ENCODE measurements around the gene MAST2.
"Not testable (repeated sequence)": the region's sequence is repeated elsewhere in the genome, so short reads cannot be mapped to it uniquely, and the experiment has no call there.

Gene MAST2

GRCh38 chr1:45862008-45862407 is 58.6 kb downstream of the MAST2 start:
- no peak for DNase-seq

GRCh38 chr1:45863218-45863617 is 59.8 kb downstream of the MAST2 start:
- no peak for DNase-seq

GRCh38 chr1:45864167-45865106 is 61.0 kb downstream of the MAST2 start:
- no peak for DNase-seq

GRCh38 chr1:45867697-45868348 is 64.4 kb downstream of the MAST2 start:
- DNase-seq, result no peak

GRCh38 chr1:45868861-45869260 is 65.4 kb downstream of the MAST2 start:
- no peak for DNase-seq

DNA sequence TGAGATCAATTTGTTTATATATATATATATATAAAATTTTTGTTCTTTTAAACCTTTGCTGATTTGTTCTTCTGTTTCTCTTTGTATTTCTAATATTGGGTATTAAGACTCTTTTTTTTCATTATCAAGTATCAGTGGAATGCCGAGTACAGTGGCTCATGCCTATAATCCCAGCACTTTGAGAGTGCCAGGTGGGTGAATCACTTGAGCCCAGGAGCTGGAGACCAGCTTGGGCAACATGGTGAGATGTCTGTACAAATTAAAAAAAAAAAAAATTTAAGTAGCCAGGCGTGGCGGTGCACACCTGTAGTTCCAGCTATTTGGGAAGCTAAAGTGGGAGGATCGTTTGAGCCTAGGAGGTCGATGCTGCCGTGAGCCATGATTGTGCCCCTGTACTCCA is 67.1 kb downstream of the MAST2 start:
- no peak for DNase-seq

DNA sequence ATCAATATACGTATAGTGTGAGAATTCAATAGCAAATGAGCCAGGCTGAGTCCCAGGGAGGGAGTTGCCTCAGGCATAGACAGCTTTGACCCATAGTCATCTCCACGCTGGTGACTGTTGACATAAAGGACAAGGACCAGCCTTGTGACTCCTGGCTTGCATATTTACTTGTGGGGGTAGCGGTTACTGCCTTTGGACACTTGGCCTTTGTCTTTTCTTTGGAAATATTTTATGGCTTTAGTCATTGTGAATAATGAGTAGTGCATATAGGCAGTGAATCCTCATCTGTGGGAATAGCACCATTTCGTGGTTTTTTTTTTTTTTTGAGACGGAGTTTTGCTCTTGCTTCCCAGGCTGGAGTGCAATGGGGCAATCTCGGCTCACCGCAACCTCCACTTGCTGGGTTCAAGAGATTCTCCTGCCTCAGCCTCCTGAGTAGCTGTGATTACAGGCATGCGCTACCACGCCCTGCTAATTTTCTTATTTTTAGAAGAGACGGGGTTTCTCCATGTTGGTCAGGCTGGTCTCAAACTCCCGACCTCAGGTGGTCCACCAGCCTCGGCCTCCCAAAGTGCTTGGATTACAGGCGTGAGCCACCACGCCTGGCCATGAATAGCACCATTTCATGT is 68.9 kb downstream of the MAST2 start:
- DNase-seq, result not testable (repeated sequence)

GRCh38 chr1:45876000-45876617 is 72.7 kb downstream of the MAST2 start:
- DNase-seq, result no peak

GRCh38 chr1:45877264-45877663 is 73.9 kb downstream of the MAST2 start:
- no peak for DNase-seq

DNA sequence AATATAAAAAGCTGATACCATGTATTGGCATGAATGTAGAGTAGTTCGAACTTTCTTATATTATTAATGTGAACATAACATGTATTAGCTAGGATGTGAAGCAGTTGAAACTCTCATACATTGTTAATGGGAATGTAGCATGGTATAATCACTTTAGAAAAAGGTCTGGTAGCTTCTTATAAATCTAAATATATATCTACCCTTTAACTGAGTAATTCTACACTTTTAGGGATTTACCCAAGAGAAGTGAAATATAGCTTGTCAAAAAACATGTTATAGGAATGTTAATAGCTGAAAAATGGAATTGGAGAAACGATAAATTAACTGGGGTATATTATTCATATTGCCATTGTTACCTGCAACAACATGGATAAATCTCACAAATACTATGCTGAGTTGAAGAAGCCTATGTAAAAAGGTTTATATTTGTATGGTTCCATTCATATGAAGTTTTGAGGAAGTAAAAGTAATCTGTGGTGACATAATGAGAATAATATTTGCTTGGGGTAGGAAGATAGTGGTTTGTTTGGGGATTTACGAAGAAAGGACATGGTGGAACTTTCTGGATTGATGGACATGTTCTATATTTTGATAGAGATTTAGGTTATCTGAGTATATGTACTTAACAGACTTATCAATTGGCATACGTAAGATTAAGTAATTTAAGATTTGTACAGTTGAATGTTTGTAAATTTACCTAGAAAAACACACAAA is 76.6 kb downstream of the MAST2 start:
- no peak for DNase-seq

GRCh38 chr1:45880930-45881329 is 77.5 kb downstream of the MAST2 start:
- DNase-seq, result no peak

- no peak for DNase-seq
Measured at GRCh38 chr1:45883658-45884057, 80.2 kb downstream of the MAST2 start.

- DNase-seq, result no peak
Measured at GRCh38 chr1:45884700-45885099, 81.3 kb downstream of the MAST2 start.

DNA sequence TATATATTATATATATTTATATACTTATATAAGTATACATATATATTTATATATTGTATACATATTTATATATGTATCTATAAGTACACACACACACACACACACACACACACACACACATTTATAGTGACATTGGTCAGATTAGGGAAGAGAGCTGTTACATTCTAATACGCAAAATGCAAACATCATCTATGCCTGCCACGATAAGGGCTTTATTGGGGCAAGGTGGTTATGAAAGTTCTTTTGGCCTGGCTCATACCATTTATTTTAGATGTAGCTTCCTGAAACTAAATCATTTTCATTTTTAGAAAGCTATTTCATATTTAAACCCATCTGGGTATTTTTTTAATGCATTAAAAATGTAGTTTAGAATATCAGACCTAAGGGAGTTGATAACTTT is 82.8 kb downstream of the MAST2 start:
- DNase-seq, result no peak

GRCh38 chr1:45887156-45887842 is 83.9 kb downstream of the MAST2 start:
- no peak for DNase-seq

- no peak for DNase-seq
Measured at GRCh38 chr1:45890078-45890477, 86.7 kb downstream of the MAST2 start.

- DNase-seq, result no peak
Measured at GRCh38 chr1:45891087-45891486, 87.7 kb downstream of the MAST2 start.

DNA sequence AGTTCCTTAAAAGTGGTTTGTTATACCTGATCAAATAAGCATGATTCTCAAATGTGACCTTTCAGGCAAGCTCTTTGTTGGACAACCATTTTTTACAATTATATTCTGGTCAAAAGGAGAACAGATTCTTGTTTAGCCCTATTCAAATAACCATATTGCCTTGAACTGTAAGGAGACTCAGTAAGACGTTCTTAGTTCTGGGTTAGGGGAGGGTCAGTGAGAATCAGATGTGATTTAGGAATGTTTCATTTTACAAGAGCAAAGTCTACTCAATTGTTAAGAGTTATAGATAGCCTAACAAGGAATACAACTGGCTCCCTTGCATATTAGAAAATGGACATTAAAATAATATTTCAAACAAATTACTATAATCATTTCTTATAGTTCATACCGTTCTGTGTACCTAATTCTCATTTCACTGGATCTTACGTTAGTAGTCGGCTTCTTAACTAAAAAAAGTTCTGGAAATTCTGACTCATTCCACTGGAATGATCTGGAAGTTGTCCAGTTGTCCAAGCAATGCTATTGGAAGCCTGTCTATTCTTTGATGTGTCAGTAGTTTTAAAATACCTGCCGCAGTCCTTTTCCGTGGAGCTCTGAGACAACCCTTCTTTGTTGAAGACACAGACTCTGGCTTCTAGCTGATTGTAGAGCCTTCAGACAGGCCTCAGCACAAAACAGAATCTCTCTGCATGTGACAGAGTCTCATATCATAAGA is 88.8 kb downstream of the MAST2 start:
- DNase-seq, result no peak

GRCh38 chr1:45894331-45894730 is 90.9 kb downstream of the MAST2 start:
- no peak for DNase-seq

DNA sequence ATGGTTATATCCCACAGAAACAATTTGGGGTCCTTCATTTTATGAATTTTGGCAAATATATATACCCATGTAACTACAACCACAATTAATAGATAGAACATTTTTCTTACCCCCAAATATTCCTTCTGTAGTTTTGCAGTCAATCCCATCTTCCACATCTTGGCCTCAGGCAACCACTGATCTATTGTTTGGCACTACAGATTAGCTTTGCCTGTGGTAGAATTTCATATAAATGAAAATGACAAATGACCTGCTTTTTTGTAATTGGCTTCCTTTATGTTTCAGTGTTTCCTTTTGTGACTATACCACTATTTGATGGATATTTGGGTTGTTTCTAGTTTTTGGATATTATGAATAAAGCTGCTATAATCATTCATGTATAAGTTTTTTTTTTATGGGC is 91.5 kb downstream of the MAST2 start:
- no peak for DNase-seq

DNA sequence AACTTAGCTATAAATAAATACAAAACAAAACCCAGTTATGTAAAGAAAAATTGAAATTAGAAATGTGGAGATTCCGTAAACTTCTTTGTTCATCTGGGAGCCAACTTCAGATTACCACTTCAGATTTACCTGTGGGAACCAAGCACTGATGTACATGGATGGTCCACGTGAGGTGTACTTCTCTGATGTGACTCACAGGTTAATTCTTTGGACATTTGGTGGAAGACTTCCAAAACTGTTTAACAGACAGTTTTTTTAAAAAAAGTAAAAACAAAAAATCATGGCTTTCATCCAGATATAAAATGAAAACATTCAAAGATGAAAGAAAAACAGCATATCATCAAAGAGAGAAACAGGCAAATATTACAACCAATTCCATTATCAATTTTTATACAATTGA is 92.0 kb downstream of the MAST2 start:
- DNase-seq, result no peak
